ENCODE data around the gene ZCCHC17.

DNA sequence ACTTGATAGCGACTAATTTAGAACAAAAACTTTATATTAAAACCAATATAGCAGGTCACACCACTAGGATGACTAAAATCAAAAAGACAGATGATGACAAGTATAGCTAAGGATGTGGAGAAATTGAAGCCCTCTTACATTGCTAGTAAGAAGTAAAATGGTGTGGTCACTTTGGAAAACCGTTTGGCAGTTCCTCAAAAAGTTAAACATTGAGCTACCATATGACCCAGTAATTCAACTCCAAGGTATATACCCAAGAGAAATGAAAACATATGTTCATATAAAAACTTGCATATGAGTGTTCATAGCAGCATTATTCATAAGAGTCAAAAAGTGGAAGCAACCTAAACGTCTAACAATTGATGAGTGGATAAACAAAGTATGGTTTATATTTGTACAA is 103.1 kb downstream of the ZCCHC17 start:
- TF ChIP-seq, protein P1, sequence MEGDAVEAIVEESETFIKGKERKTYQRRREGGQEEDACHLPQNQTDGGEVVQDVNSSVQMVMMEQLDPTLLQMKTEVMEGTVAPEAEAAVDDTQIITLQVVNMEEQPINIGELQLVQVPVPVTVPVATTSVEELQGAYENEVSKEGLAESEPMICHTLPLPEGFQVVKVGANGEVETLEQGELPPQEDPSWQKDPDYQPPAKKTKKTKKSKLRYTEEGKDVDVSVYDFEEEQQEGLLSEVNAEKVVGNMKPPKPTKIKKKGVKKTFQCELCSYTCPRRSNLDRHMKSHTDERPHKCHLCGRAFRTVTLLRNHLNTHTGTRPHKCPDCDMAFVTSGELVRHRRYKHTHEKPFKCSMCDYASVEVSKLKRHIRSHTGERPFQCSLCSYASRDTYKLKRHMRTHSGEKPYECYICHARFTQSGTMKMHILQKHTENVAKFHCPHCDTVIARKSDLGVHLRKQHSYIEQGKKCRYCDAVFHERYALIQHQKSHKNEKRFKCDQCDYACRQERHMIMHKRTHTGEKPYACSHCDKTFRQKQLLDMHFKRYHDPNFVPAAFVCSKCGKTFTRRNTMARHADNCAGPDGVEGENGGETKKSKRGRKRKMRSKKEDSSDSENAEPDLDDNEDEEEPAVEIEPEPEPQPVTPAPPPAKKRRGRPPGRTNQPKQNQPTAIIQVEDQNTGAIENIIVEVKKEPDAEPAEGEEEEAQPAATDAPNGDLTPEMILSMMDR (IDR thresholded peaks at IDR 0.05) = no peak
- no peak for TF ChIP-seq EP300 (IDR thresholded peaks at IDR 0.05)
- no peak for TF ChIP-seq POLR2A (IDR thresholded peaks at IDR 0.05)
